Urinary bladder (tissue), 4 donors: ENCODE data around the gene PLCH1. TPM values are rescaled to one million over a fixed set of nuclear protein-coding genes. Genes with fewer than 3 reads are reported as not detected.
A peak's percentile ranks its signal among the peaks of the same experiment; 100 is the strongest.

Source experiments
- DNase-seq: peaks from one replicate; pipeline ENCODE4 v3.0.0-alpha.2; 2015; ENCODE audit errors: extremely low spot score
- H3K27ac ChIP-seq: one replicate; pipeline ENCODE4 v1.5.1; 2013; ENCODE audit warnings: low read depth, mild to moderate bottlenecking, moderate library complexity
- H3K36me3 ChIP-seq: one replicate; pipeline ENCODE4 v1.6.1; 2013; ENCODE audit warnings: mild to moderate bottlenecking, moderate library complexity; ENCODE audit not compliant: insufficient read depth
- H3K4me1 ChIP-seq: one replicate; pipeline ENCODE4 v1.6.1; 2013; ENCODE audit warnings: mild to moderate bottlenecking, moderate library complexity; ENCODE audit not compliant: insufficient read depth
- H3K4me3 ChIP-seq: one replicate; pipeline ENCODE4 v1.5.1; 2013; ENCODE audit warnings: low read depth, low read length
- WGBS: extraction: QIAGEN DNeasy Blood & Tissue Kit; methylation state at CpG from one replicate; pipeline ENCODE4 v1.1.7; 2013; 5-methylcytosine and 5-hydroxymethylcytosine counted together
- polyA plus RNA-seq: library from polyadenylated mRNA; stranded (reverse); fragments of 200-250 nt; gene quantifications from one replicate; pipeline ENCODE4 v1.2.3, GENCODE V29; 2013
- total RNA-seq: library from RNA; depleted of rRNA; stranded (reverse); fragments of >200 nt; gene quantifications from one replicate; pipeline ENCODE4 v1.2.3, GENCODE V29; 2014
- donor health status: healthy with polysubstance abuse.
- donor health status: healthy.

PLCH1 gene, protein sequence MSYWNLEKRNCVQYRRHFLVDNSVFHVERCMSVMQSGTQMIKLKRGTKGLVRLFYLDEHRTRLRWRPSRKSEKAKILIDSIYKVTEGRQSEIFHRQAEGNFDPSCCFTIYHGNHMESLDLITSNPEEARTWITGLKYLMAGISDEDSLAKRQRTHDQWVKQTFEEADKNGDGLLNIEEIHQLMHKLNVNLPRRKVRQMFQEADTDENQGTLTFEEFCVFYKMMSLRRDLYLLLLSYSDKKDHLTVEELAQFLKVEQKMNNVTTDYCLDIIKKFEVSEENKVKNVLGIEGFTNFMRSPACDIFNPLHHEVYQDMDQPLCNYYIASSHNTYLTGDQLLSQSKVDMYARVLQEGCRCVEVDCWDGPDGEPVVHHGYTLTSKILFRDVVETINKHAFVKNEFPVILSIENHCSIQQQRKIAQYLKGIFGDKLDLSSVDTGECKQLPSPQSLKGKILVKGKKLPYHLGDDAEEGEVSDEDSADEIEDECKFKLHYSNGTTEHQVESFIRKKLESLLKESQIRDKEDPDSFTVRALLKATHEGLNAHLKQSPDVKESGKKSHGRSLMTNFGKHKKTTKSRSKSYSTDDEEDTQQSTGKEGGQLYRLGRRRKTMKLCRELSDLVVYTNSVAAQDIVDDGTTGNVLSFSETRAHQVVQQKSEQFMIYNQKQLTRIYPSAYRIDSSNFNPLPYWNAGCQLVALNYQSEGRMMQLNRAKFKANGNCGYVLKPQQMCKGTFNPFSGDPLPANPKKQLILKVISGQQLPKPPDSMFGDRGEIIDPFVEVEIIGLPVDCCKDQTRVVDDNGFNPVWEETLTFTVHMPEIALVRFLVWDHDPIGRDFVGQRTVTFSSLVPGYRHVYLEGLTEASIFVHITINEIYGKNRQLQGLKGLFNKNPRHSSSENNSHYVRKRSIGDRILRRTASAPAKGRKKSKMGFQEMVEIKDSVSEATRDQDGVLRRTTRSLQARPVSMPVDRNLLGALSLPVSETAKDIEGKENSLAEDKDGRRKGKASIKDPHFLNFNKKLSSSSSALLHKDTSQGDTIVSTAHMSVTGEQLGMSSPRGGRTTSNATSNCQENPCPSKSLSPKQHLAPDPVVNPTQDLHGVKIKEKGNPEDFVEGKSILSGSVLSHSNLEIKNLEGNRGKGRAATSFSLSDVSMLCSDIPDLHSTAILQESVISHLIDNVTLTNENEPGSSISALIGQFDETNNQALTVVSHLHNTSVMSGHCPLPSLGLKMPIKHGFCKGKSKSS (N-terminal part only)
- 3.2 TPM for total RNA-seq
- 0.27 TPM for polyA plus RNA-seq

DNA sequence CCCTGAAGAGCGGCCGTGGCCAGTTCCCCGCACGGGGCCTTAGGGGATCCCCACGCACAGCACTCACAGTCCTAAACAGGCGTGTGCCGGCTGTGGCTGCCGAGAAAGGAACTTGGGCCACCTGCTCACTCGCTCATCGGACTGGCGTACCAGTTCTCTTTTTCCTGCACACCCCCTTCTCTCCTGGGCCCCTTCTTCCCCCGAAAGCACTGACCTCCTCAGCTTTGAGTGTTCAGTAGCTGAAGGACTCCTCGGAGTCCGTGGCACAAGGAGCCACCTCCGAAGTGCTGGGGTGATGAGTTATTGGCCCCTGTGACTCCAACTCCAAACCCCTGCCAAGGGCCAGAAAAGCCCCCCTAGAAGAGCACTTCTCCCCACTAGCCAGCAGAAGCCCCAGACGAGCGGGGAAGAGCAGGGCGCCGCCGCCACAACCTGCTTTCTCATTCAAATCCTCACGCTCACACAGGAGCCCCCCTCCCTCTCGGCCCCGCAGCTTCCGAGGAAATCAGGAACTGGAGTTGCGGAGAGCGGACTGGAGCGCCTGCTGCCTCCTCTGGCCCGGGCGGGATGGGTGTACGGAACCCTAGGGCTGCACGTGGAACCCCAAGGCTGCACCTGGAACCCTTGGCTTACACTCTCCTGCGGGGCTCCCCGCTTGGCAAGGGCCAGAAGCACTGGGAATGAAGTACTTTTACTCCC lies at the start of gene PLCH1:
Gene PLCH1 (minus strand): TSS at position 446 of the 699 bp plus-strand sequence. CDS start 40,847 bp downstream, outside the sequence.
- no peak for DNase-seq
- no peaks in the 10 kb centered on the region for H3K36me3 ChIP-seq
- WGBS: under 1% methylated on average over 33 of the region's 33 CpGs
- peak within 1 kb of the TSS; percentile 57 for H3K4me3 ChIP-seq
- H3K4me1 ChIP-seq: no peaks in the 10 kb centered on the region
- H3K27ac ChIP-seq: no peak within 1 kb of the TSS

DNA sequence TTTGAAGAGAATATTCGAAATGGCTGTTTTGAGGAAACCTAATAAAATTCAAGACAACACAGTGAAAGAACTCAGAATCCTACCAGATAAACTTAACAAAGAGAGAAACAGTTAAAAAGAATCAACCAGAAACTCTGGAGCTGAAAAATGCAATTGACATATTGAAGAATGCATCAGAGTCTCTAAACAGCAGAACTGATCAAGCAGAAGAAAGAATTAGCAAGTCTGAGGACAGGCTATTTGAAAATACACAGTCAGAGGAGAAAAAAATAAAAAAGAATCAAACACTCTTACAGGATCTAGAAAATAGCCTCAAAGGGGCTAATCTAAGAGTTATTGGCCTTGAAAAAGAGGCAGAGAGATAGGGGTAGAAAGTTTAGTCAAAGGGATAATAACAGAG lies 47.7 kb upstream of the PLCH1 start:
- DNase-seq: no peak
- Histone ChIP-seq H3K4me3 (no peak overlapping the region), H3K27ac (no peak overlapping the region), H3K36me3 (no peaks in the 10 kb centered on the region), H3K4me1 (no peaks in the 10 kb centered on the region)
- WGBS: 94% methylated on average over 1 of the region's 1 CpG

DNA sequence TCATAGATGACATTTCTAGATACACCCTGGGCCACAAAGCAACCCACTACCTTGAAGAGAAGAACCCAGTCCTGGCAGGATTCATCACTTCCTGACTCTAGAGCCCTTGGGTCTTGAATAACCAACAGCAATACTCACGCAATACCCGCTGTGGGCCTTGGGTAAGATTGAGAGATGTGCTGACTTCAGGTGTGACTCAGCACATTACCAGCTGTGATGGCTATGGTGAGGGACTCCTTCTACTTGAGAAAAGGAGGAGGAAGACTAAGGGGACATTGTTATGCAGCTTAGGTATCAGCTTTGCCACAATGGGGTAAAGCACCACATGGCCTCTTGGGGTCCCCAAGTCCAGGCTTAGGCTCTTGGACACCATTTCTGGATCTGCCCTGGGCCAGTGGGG lies 46.3 kb upstream of the PLCH1 start:
- WGBS: over 99% methylated on average over 2 of the region's 2 CpGs
- DNase-seq: no peak
- no peak overlapping the region for H3K4me3 ChIP-seq
- H3K36me3 ChIP-seq: no peaks in the 10 kb centered on the region
- H3K27ac ChIP-seq: no peak overlapping the region
- no peaks in the 10 kb centered on the region for H3K4me1 ChIP-seq

DNA sequence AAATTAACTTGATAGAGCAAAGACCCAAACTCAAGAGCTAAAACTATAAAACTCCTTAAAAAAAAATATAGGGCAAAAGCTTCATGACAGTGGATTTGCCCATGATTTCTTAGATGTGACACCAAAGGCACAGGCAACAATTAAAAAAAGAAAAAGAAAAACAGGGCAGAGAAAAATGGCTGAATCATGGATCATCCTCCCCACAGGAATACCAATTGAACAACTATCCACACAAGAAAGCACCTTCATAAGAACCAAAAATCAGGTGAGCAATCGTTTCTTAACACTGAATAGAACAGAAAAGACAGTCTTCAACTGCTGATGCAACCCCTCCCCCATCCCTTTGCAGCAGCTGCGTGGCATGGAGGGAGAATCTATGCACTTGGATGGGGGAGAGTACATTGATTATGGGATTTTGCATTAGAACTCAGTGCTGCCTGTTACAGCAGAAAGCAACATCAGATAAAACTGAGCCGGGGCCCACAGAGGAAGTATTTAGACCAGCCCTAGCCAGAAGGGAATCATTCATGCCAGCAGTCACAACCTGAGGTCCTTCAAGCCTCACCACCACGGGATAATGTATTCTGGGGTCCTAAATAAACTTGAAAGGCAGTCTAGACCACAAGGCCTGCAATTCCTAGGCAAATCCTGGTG lies 45.5 kb upstream of the PLCH1 start:
- Histone ChIP-seq H3K27ac (no peak overlapping the region), H3K36me3 (no peaks in the 10 kb centered on the region), H3K4me1 (no peaks in the 10 kb centered on the region), H3K4me3 (no peak overlapping the region)
- no peak for DNase-seq
- 85% methylated on average over 4 of the region's 4 CpGs for WGBS

DNA sequence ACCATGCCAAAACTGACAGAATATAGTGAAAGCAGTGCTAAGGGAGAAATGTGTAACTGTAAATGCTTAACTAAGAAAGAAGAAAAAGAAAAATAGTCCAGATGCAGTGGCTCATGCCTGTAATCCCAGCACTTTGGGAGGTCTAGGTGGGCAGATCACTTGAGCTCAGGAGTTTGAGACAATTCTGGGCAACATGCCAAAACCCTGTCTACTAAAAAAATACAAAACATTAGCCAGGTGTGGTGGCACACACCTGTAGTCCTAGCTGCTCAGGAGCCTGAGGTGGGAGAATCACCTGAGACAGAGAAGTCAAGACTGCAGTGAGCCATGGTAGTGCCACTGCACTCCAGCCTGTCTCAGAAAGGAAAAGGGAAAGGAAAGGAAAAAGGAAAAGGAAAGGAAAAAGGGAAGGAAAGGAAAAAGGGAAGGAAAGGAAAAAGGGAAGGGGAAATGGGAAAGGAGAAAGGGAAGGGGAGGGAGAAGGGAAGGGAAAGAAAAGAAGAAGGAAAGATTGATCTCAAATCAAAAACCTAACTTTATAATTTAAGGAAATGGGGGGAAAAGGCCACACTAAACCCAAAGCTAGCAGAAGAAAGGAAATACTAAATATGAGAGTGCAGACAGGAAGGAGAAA lies 40.9 kb upstream of the PLCH1 start:
- H3K27ac ChIP-seq: no peak overlapping the region
- H3K4me1 ChIP-seq: no peaks in the 10 kb centered on the region
- H3K4me3 ChIP-seq: no peak overlapping the region
- no peaks in the 10 kb centered on the region for H3K36me3 ChIP-seq
- no peak for DNase-seq

DNA sequence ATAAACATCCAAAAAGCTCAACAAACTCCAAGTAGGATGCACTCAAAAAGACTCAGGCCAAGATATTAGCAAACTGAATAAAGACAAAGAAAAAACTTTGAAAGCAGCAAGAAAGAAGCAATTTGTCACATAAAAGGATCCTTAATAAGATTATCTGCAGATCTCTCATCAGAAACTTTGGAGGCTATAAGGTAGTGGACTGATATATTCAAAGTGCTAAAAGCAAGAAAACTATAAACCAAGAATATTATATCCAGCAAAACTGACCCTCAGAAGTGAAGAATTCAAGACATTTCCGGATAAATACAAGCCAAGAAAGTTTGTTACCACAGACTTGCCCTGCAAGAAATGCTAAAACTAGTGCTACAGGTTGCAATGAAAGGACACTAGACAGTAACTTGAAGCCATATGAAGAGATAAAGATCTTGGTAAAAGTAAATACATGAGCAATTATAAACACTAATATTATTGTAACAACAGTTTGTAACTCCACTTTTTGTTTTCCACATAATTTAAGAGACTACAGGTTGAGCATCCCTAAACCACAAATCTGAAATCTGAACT lies 37.6 kb upstream of the PLCH1 start:
- H3K36me3 ChIP-seq: no peaks in the 10 kb centered on the region
- no peaks in the 10 kb centered on the region for H3K4me1 ChIP-seq
- H3K4me3 ChIP-seq: no peak overlapping the region
- DNase-seq: no peak
- WGBS: 94% methylated on average over 1 of the region's 1 CpG
- no peak overlapping the region for H3K27ac ChIP-seq

DNA sequence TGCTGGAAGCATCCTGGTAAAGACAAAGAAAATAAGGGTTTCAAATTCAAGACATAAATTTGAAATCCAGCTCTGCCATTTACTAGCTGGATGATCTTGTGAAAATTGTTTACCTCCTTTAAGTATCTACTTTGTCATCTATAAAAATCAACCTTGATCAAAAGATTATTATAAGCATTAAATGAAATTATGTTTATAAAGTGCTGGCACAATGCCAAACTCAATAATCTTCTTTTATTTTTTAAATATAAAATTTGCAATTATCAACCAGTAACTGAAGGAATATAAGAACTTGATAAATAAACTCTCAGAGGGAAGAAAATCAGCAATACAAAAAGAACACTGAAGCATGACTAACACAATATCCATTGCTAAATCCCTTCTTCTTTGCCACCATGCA lies 35.4 kb upstream of the PLCH1 start:
- Histone ChIP-seq H3K4me1 (no peaks in the 10 kb centered on the region), H3K36me3 (no peaks in the 10 kb centered on the region), H3K4me3 (no peak overlapping the region), H3K27ac (no peak overlapping the region)
- no peak for DNase-seq

DNA sequence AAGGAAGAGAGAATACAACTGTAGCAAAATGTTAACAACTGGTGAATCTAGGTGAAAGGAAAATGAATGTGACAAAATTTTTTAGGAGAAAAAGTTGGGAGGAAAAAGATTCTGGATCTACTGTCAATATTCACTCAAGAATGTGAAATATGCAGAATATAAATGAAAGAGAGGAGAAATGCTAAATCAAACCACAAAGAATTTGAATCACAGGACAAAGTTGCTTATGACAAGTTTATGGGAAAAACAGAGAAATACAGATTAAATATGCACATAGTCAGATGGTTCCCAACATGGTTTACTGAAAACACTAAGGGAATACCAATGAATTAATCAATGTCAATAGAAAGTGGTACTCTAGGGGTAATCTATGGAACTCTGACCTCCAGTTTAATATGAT lies 33.6 kb upstream of the PLCH1 start:
- no peak for DNase-seq
- Histone ChIP-seq H3K4me3 (no peak overlapping the region), H3K36me3 (no peaks in the 10 kb centered on the region), H3K27ac (no peak overlapping the region), H3K4me1 (no peaks in the 10 kb centered on the region)

DNA sequence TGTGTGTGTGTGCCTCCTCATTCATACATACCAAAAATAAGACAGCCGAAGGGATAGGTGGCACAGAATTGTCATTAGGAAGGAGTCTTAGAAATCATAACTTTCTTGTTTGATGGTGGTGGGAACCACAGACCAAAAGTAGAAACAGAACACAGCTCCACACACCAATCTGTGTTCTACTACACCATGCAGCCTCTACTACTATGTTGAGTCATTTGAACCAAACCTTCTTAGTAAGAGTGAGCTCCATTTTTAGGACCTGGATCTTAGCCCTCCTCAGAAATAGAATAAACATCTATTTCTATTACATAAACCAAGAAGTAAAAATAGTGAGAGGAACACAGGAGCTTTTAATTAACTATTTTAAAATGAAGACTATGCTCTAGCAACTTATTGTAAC lies 27.9 kb upstream of the PLCH1 start:
- H3K4me1 ChIP-seq: no peaks in the 10 kb centered on the region
- DNase-seq: no peak
- no peak overlapping the region for H3K4me3 ChIP-seq
- WGBS: 89% methylated on average over 1 of the region's 1 CpG
- H3K36me3 ChIP-seq: no peaks in the 10 kb centered on the region
- no peak overlapping the region for H3K27ac ChIP-seq

DNA sequence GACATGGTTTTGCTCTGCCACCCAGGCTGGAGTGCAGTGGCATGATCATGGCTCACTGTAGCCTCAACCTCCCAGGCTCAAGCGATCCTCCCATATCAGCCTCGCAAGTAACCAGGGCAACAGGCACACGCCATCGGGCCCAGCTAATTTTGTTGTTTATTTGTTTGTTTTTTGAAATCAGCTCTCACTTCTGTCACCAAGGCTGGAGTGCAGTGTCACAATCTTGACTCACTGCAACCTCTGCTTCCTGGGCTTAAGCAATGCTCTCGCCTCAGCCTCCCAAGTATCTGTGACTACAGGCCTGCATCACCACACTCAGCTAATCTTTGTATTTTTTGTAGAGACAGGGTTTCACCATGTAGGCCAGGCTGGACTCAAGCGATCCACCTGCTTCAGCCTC lies 26.3 kb upstream of the PLCH1 start:
- Histone ChIP-seq H3K4me3 (no peak overlapping the region), H3K4me1 (no peaks in the 10 kb centered on the region), H3K27ac (no peak overlapping the region), H3K36me3 (peaks cover under 1% of the 10 kb centered on the region)
- 99% methylated on average over 6 of the region's 6 CpGs for WGBS
- no peak for DNase-seq

DNA sequence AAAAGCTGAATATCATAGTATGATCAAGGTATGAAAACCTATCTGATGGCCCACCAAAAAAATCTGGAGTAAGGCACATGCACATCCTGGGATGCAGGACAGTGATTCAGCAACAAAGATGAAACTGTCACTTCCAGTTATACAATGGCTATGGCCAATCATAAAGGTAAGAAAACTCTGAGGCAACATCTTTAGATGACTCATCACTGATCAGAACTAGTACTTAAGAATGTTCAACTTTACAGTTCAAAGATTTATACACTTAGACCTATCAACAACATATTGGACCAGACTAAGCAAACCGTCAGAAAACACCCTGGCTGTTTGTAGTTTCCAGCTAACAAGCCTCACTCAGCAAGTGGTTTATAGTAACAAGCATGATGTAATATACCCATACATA lies 21.3 kb upstream of the PLCH1 start:
- DNase-seq: no peak
- Histone ChIP-seq H3K4me3 (no peak overlapping the region), H3K36me3 (peaks cover 2% of the 10 kb centered on the region), H3K4me1 (no peaks in the 10 kb centered on the region), H3K27ac (no peak overlapping the region)
- 80% methylated on average over 1 of the region's 1 CpG for WGBS

DNA sequence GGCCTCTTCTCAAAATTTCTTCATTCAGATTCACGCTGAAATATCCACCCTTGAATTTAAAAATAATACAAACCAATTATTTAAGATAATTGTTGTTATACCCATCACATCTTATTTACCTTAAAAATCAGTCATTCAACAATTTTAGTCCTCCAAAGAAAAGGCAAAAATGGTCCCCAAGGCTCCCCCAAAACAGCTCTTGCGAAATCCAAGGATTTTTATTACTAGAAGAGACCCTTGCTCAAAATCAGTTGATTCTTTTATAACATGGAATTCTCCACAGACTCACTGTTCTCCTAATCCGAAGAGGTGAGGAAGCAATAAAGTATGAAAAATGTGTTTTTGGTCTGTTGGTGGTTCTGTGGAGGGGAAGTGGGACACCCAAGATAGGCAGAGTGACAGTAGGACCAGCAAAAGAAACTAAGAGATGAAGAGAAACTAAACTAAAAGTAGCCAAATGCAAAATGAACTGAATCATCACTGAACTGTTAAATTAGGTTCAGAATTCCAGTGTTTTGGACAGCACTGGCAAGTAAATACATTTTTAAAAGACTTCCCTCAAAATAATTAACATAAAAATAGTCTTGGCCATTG lies 19.1 kb upstream of the PLCH1 start:
- Histone ChIP-seq H3K27ac (no peak overlapping the region), H3K4me3 (no peak overlapping the region), H3K36me3 (peaks cover 2% of the 10 kb centered on the region), H3K4me1 (no peaks in the 10 kb centered on the region)
- DNase-seq: no peak
- WGBS: 90% methylated on average over 3 of the region's 3 CpGs
